Measurements from ENCODE around the gene PIPOX. TPM values are rescaled to one million over a fixed set of nuclear protein-coding genes. Genes with fewer than 3 reads are reported as not detected.
A peak's percentile ranks its signal among the peaks of the same experiment; 100 is the strongest.

Gene PIPOX
- total RNA-seq, 1 donor from 2014 or later = 3.7 TPM

DNA sequence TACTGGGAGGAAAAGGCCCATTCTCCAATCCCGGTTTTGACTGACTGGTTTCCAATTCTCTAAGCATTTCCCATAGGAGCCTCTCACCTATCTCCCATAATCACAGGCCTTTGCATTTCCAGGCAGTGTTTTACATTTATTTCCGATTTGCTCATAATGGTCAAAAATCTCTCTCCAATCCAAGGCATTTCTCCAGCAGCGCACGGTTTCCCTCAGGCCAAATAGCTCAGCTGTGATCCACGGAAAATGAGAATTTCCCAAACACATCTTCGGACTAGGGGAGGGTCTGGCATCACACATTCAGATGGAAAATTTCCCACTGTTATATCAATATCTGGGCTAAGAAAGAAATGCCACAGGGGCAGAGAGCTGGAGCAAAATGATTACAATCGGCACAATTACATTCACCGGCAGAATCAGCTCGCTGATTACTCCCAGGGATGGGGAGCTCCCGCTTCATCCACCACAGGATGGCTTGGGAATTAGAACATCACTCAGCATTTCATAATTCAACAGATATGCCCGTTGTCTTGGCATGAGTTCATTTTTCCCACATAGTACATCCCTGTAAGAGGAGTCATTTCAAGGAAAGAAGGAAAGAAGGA is 6.7 kb downstream of the PIPOX start:
- no peak for DNase-seq (ENCODE audit: low spot score)
- no peak overlapping the region for H2AFZ ChIP-seq (replicated peaks)
- Mint-ChIP-seq H3K4me3 (no peak overlapping the region), H3K4me1 (peaks cover 63% of the 10 kb centered on the region), H3K36me3 (no peaks in the 10 kb centered on the region), H3K27me3 (ENCODE audit: insufficient read depth, low read depth) (peaks cover 51% of the 10 kb centered on the region), H3K27ac (no peak overlapping the region), H3K9me3 (peaks cover 3% of the 10 kb centered on the region)
- H3K27ac ChIP-seq = no peak overlapping the region
- H3F3A ChIP-seq (ENCODE audit: low read depth) = peaks cover 9% of the 10 kb centered on the region
- H3K4me3 ChIP-seq = no peak overlapping the region
- no peak overlapping the region for H3K4me2 ChIP-seq
- no peaks in the 10 kb centered on the region for H3K9me3 ChIP-seq (ENCODE audit: low read depth)
- H4K20me1 ChIP-seq (ENCODE audit: low read depth) = no peaks in the 10 kb centered on the region
- H3K79me2 ChIP-seq (ENCODE audit: low read depth) = no peaks in the 10 kb centered on the region
- H3K36me3 ChIP-seq = no peaks in the 10 kb centered on the region
- peaks cover 22% of the 10 kb centered on the region for H3K4me1 ChIP-seq
- TF ChIP-seq EZH2 (IDR thresholded peaks at IDR 0.05) (no peak), EZH2phosphoT487 (IDR thresholded peaks at IDR 0.05) (no peak)
- TF ChIP-seq, protein P1, sequence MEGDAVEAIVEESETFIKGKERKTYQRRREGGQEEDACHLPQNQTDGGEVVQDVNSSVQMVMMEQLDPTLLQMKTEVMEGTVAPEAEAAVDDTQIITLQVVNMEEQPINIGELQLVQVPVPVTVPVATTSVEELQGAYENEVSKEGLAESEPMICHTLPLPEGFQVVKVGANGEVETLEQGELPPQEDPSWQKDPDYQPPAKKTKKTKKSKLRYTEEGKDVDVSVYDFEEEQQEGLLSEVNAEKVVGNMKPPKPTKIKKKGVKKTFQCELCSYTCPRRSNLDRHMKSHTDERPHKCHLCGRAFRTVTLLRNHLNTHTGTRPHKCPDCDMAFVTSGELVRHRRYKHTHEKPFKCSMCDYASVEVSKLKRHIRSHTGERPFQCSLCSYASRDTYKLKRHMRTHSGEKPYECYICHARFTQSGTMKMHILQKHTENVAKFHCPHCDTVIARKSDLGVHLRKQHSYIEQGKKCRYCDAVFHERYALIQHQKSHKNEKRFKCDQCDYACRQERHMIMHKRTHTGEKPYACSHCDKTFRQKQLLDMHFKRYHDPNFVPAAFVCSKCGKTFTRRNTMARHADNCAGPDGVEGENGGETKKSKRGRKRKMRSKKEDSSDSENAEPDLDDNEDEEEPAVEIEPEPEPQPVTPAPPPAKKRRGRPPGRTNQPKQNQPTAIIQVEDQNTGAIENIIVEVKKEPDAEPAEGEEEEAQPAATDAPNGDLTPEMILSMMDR (IDR thresholded peaks at IDR 0.05) = no peak
- no peak overlapping the region for H3K9ac ChIP-seq
- no peaks in the 10 kb centered on the region for H3K27me3 ChIP-seq

DNA sequence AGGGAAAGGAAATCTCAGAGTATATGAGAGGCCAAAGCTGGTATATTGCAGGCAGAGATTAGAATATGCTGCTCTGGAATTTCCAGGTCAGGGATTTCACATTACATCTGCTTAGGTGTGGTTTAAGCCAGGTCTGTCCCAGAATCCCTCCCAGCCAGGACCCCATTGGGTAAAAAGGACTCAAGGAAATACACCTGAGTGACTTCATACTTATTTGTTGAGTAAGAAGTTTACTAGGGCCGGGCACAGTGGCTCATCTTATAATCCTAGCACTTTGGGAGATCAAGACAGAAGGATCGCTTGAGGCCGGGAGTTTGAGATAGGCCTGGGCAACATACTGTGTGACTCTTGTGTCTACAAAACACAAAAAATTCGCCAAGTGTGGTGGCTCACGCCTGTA is 7.2 kb downstream of the PIPOX start:
- no peak for TF ChIP-seq EZH2phosphoT487 (IDR thresholded peaks at IDR 0.05)
- TF ChIP-seq, protein P1 (IDR thresholded peaks at IDR 0.05) = no peak
- TF ChIP-seq EZH2 (IDR thresholded peaks at IDR 0.05) = no peak
- H3K79me2 ChIP-seq (ENCODE audit: low read depth) = no peaks in the 10 kb centered on the region
- H3K4me1 Mint-ChIP-seq = peaks cover 67% of the 10 kb centered on the region
- no peaks in the 10 kb centered on the region for H3K36me3 Mint-ChIP-seq
- no peak overlapping the region for H3K27ac Mint-ChIP-seq
- H3K27me3 Mint-ChIP-seq (ENCODE audit: insufficient read depth, low read depth) = peaks cover 52% of the 10 kb centered on the region
- H3K9ac ChIP-seq = no peak overlapping the region
- H3K4me3 Mint-ChIP-seq = no peak overlapping the region
- H3K36me3 ChIP-seq = no peaks in the 10 kb centered on the region
- no peaks in the 10 kb centered on the region for H4K20me1 ChIP-seq (ENCODE audit: low read depth)
- no peaks in the 10 kb centered on the region for H3K27me3 ChIP-seq
- peaks cover 3% of the 10 kb centered on the region for H3K9me3 Mint-ChIP-seq
- no peak overlapping the region for H3K4me3 ChIP-seq
- peaks cover 27% of the 10 kb centered on the region for H3K4me1 ChIP-seq
- no peak overlapping the region for H3K27ac ChIP-seq
- H3K9me3 ChIP-seq (ENCODE audit: low read depth) = no peaks in the 10 kb centered on the region
- H3K4me2 ChIP-seq = no peak overlapping the region
- no peak for DNase-seq (ENCODE audit: low spot score)
- no peak overlapping the region for H2AFZ ChIP-seq (replicated peaks)
- peaks cover 9% of the 10 kb centered on the region for H3F3A ChIP-seq (ENCODE audit: low read depth)

DNA sequence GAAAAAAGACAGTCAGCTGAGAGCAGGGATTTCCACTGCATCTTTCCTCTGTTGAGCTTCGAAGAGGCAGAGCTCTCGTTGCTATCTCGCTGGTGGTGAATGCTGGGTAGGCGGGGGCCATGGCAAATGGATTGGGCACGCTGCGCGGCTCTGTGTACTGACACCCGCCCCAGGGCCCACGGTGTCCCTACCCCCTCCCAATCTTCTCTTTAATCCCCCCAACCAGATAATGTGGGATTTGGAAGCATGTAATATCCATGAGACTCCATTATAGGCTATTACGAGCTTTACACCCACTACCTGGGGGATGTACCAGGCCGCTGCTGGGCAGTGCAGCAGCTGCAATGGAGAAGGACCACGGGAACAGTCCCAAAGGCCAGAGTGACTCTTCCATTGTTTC is 8.3 kb downstream of the PIPOX start:
- no peaks in the 10 kb centered on the region for H3K79me2 ChIP-seq (ENCODE audit: low read depth)
- Mint-ChIP-seq H3K4me1 (peaks cover 68% of the 10 kb centered on the region), H3K9me3 (no peaks in the 10 kb centered on the region), H3K36me3 (no peaks in the 10 kb centered on the region), H3K27me3 (ENCODE audit: insufficient read depth, low read depth) (peaks cover 46% of the 10 kb centered on the region), H3K27ac (peak overlapping the region; percentile 43), H3K4me3 (peak overlapping the region; percentile 51)
- H3F3A ChIP-seq (ENCODE audit: low read depth) = peaks cover 9% of the 10 kb centered on the region
- no peaks in the 10 kb centered on the region for H3K27me3 ChIP-seq
- no peak overlapping the region for H3K4me3 ChIP-seq
- TF ChIP-seq EZH2phosphoT487 (IDR thresholded peaks at IDR 0.05) (no peak), EZH2 (IDR thresholded peaks at IDR 0.05) (no peak)
- TF ChIP-seq, protein P1 (IDR thresholded peaks at IDR 0.05) = no peak
- no peaks in the 10 kb centered on the region for H4K20me1 ChIP-seq (ENCODE audit: low read depth)
- H3K36me3 ChIP-seq = no peaks in the 10 kb centered on the region
- no peak for DNase-seq (ENCODE audit: low spot score)
- no peak overlapping the region for H3K9ac ChIP-seq
- H3K4me2 ChIP-seq = no peak overlapping the region
- H3K4me1 ChIP-seq = peaks cover 33% of the 10 kb centered on the region
- no peaks in the 10 kb centered on the region for H3K9me3 ChIP-seq (ENCODE audit: low read depth)
- H3K27ac ChIP-seq = no peak overlapping the region
- H2AFZ ChIP-seq (replicated peaks) = no peak overlapping the region
